ENCODE measurements around the gene ADCK1. TPM values are rescaled to one million over a fixed set of nuclear protein-coding genes. Genes with fewer than 3 reads are reported as not detected.

ADCK1 gene
- total RNA-seq, 2 donors from 2014 or later, result 7.4 to 12.1 TPM

DNA sequence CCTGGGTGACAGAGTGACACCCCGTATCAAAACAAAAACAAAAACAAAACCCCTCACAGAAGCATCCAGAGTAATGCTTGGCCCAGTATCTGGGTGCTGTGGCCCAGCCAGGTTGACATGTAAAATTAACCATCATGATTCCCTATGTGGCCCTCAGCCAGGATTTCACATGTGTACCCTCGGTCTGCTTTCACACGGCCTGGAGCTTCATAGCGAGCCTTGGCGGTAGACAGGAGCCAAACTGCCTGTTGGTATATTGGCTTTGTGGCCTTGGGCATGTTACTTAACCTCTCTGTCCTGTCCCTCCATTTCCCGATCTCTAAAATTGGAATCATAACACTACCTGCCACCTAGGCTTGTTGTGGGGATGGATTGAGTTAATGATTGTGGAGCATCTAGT, 65.5 kb downstream of the ADCK1 start:
- no peak for TF ChIP-seq CTCF (IDR thresholded peaks at IDR 0.05)
- intact Hi-C loops (cut with DNase I), result no loop called here
- Histone ChIP-seq H3K27me3 (no peaks in the 10 kb centered on the region), H3K4me1 (no peaks in the 10 kb centered on the region), H3K9ac (ENCODE audit: low read depth in 2 of 2, low read length in 2 of 2) (no peak overlapping the region), H3K4me3 (no peak overlapping the region), H3K36me3 (no peaks in the 10 kb centered on the region), H3K9me3 (no peaks in the 10 kb centered on the region), H3K27ac (no peak overlapping the region)
- DNase-seq, result no peak

DNA sequence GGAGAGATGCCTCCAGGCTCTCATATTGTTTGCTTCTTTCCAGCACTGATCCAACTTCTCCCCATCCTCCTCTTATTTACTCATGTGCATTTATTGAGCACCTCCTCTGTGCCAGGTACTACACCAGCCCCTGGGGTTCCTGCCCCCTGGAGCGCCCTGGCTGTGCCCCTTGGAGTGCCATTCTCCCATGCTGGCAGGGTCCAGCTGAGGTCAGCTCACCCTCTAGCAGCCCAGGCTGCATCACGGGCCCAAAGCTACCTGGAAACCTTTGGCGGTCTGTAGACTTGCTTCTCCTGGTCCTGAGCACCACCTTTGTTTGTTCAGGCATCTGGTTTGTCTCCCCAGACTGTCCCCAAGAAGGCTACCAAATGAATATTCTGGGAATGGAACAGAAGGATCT, 67.0 kb downstream of the ADCK1 start:
- Histone ChIP-seq H3K4me1 (no peaks in the 10 kb centered on the region), H3K27me3 (no peaks in the 10 kb centered on the region), H3K4me3 (no peak overlapping the region), H3K9ac (ENCODE audit: low read depth in 2 of 2, low read length in 2 of 2) (no peak overlapping the region), H3K9me3 (no peaks in the 10 kb centered on the region), H3K27ac (no peak overlapping the region), H3K36me3 (no peaks in the 10 kb centered on the region)
- no peak for DNase-seq
- no peak for TF ChIP-seq CTCF (IDR thresholded peaks at IDR 0.05)
- intact Hi-C loops (cut with DNase I), result no loop called here

- no peak for TF ChIP-seq CTCF (IDR thresholded peaks at IDR 0.05)
- Histone ChIP-seq H3K27ac (no peak overlapping the region), H3K4me3 (no peak overlapping the region), H3K9me3 (no peaks in the 10 kb centered on the region), H3K27me3 (no peaks in the 10 kb centered on the region), H3K9ac (ENCODE audit: low read depth in 2 of 2, low read length in 2 of 2) (no peak overlapping the region), H3K36me3 (no peaks in the 10 kb centered on the region), H3K4me1 (no peaks in the 10 kb centered on the region)
- intact Hi-C loops (cut with DNase I), result no loop called here
- DNase-seq, result no peak
Observed at GRCh38 chr14:77867476-77867875, 67.6 kb downstream of the ADCK1 start.

DNA sequence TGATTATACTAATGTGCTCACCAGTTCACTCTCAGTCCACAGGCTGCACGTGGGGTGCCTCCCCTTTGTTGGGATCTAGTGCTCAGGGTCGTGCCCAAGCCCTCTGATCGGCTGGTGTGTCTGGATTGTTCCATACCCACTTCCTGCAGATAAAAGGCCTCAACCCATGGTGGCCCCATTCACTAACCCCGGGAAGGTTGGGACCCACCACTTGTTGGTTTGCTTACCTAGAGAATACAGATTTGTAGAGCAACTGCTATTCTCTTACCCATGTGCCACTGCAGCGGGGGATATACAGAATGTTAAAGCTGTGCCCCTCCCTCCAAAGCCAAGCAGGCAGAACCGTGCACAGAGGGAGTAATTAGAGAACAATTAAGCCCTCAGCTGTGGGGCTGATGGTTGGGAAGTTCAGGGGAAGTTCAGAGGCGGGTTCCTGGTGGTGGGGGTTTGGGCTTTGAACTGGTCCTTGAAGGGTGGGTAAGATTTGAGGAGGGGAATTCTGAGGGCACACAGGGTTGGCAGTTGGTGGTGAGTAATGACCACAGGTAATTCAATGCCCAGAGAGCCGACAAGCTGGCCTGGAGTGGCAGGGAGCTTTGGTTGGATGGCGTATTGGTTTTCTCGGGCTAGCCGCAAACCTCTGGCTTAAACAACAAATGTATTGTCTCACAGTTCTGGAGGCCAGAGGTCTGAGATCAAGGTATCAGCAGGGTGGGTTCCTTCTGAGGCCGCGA, 68.8 kb downstream of the ADCK1 start:
- Histone ChIP-seq H3K4me1 (no peaks in the 10 kb centered on the region), H3K9me3 (no peaks in the 10 kb centered on the region), H3K36me3 (no peaks in the 10 kb centered on the region), H3K27ac (no peak overlapping the region), H3K9ac (ENCODE audit: low read depth in 2 of 2, low read length in 2 of 2) (no peak overlapping the region), H3K27me3 (no peaks in the 10 kb centered on the region), H3K4me3 (no peak overlapping the region)
- no peak for TF ChIP-seq CTCF (IDR thresholded peaks at IDR 0.05)
- intact Hi-C loops (cut with DNase I), result no loop called here
- no peak for DNase-seq

GRCh38 chr14:77869340-77869739, 69.4 kb downstream of the ADCK1 start:
- no peak for TF ChIP-seq CTCF (IDR thresholded peaks at IDR 0.05)

More at GRCh38 chr14:77869340-77869739, 69.4 kb downstream of the ADCK1 start:
- no peak overlapping the region for H3K9ac ChIP-seq (ENCODE audit: low read depth in 2 of 2, low read length in 2 of 2)
- H3K36me3 ChIP-seq, result no peaks in the 10 kb centered on the region
- H3K4me1 ChIP-seq, result no peaks in the 10 kb centered on the region
- no peaks in the 10 kb centered on the region for H3K27me3 ChIP-seq
- no peak overlapping the region for H3K27ac ChIP-seq
- no peak overlapping the region for H3K4me3 ChIP-seq
- no peaks in the 10 kb centered on the region for H3K9me3 ChIP-seq
- DNase-seq, result no peak
- intact Hi-C loops (cut with DNase I), result no loop called here
